Calu3 (cell line): ENCODE results near the gene TUBA4B. TPM values are rescaled to one million over a fixed set of nuclear protein-coding genes. Genes with fewer than 3 reads are reported as not detected.

ENCODE experiments used
- BruUV-seq: library from RNA; stranded (reverse); fragments of 400-500 nt; replicated peaks from 2 replicates; lab custom pipeline; 2021; lab: Mats Ljungman, UMichigan
- CTCF ChIA-PET: fragments of 300-600 bp; sonication (Branson Sonifier 250); formaldehyde crosslinking; loops from one replicate; lab custom pipeline; 2022; ENCODE audit warnings: antibody characterized with exemption; lab: Charles Lee
- DNase-seq: peaks from one replicate; pipeline ENCODE4 v3.0.0; 2022
- H3K27ac Mint-ChIP-seq: one replicate; pipeline ENCODE4 v1.8.0; 2022; ENCODE audit warnings: mixed read lengths; ENCODE audit not compliant: unreplicated experiment
- H3K27me3 Mint-ChIP-seq: one replicate; pipeline ENCODE4 v1.8.0; 2022; ENCODE audit warnings: mixed read lengths; ENCODE audit not compliant: unreplicated experiment
- H3K36me3 Mint-ChIP-seq: one replicate; pipeline ENCODE4 v1.8.0; 2022; ENCODE audit warnings: mild to moderate bottlenecking, moderate library complexity, mixed read lengths; ENCODE audit not compliant: insufficient read depth, unreplicated experiment
- H3K4me1 Mint-ChIP-seq: one replicate; pipeline ENCODE4 v1.8.0; 2022; ENCODE audit warnings: mild to moderate bottlenecking, low read depth, mixed read lengths; ENCODE audit not compliant: unreplicated experiment
- H3K4me3 Mint-ChIP-seq: one replicate; pipeline ENCODE4 v1.8.0; 2022; ENCODE audit warnings: mild to moderate bottlenecking, low read depth, moderate library complexity, mixed read lengths; ENCODE audit not compliant: unreplicated experiment
- H3K9me3 Mint-ChIP-seq: one replicate; pipeline ENCODE4 v1.8.0; 2022; ENCODE audit warnings: low read depth, mixed read lengths; ENCODE audit not compliant: unreplicated experiment
- intact Hi-C: fragments of 100-400 bp; cut with micrococcal nuclease; formaldehyde crosslinking; loops from one replicate; pipeline ENCODE4 v1.10.0; 2022; ENCODE audit not compliant: unreplicated experiment
- total RNA-seq: library from RNA; stranded (reverse); gene quantifications from 2 replicates; pipeline ENCODE4 v1.2.3, GENCODE V29; 2022
- TF ChIP-seq, protein P1 (sequence below): fragments of 200-600 bp; IDR thresholded peaks from one replicate; pipeline ENCODE4 v1.8.0; 2022; ENCODE audit warnings: antibody characterized with exemption; ENCODE audit not compliant: unreplicated experiment

TUBA4B gene
- total RNA-seq, 1 experiment from 2014 or later = not detected

DNA sequence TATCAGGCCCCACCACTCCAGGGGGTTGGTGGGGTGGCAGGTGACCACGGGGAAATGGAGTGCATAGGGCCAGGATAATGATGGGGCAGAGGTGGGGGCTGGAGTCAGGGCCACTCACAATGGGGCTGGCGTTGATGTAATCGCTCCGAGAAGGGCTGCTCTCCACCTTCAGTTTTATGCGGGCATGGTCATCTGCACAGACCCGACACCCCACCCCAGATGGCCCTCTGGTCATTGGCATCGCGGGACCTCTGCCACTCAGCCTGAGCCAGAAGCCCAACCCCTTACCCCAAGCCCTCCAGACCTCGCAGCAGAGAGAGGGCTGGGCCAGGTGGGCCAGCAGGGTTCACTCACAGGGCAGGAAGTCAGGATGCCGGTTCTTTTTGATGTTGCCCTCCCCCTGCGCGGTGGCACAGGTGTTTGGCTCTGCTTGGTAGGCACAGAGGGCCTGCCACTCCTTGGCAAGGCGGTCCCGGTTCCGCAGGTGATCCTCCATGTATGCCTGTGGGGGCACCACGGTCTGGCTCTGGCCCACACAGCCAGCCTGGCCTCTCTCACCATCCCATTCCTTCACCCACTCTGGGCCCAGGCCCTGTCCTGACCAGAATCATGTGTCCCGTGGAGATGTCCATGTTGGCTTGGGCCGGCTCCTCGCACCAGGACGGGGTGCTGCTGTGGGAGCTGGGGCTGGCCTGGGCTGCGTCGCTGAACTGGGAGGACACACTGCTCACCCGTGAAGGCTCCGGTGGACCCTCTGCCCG lies 43.8 kb downstream of the TUBA4B start:
- intact Hi-C loops = loop anchor here (5.0 kb wide), 2 partner anchors 45 to 120 kb away; partner anchors contain the start of genes CNPPD1, RETREG2, TUBA4A and TUBA4B
- BruUV-seq = no TSS peak
- CTCF ChIA-PET = interaction anchor here (2.6 kb wide), 1 partner anchor 19 kb away, joined by 41 read pairs; the partner anchor contains the start of gene DNAJB2
- H3K27ac Mint-ChIP-seq = no peak overlapping the region
- no peaks in the 10 kb centered on the region for H3K4me1 Mint-ChIP-seq
- peaks cover 8% of the 10 kb centered on the region for H3K36me3 Mint-ChIP-seq
- H3K27me3 Mint-ChIP-seq = peaks cover 27% of the 10 kb centered on the region
- TF ChIP-seq, protein P1, sequence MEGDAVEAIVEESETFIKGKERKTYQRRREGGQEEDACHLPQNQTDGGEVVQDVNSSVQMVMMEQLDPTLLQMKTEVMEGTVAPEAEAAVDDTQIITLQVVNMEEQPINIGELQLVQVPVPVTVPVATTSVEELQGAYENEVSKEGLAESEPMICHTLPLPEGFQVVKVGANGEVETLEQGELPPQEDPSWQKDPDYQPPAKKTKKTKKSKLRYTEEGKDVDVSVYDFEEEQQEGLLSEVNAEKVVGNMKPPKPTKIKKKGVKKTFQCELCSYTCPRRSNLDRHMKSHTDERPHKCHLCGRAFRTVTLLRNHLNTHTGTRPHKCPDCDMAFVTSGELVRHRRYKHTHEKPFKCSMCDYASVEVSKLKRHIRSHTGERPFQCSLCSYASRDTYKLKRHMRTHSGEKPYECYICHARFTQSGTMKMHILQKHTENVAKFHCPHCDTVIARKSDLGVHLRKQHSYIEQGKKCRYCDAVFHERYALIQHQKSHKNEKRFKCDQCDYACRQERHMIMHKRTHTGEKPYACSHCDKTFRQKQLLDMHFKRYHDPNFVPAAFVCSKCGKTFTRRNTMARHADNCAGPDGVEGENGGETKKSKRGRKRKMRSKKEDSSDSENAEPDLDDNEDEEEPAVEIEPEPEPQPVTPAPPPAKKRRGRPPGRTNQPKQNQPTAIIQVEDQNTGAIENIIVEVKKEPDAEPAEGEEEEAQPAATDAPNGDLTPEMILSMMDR = no peak
- no peaks in the 10 kb centered on the region for H3K9me3 Mint-ChIP-seq
- H3K4me3 Mint-ChIP-seq = no peak overlapping the region
- no peak for DNase-seq

DNA sequence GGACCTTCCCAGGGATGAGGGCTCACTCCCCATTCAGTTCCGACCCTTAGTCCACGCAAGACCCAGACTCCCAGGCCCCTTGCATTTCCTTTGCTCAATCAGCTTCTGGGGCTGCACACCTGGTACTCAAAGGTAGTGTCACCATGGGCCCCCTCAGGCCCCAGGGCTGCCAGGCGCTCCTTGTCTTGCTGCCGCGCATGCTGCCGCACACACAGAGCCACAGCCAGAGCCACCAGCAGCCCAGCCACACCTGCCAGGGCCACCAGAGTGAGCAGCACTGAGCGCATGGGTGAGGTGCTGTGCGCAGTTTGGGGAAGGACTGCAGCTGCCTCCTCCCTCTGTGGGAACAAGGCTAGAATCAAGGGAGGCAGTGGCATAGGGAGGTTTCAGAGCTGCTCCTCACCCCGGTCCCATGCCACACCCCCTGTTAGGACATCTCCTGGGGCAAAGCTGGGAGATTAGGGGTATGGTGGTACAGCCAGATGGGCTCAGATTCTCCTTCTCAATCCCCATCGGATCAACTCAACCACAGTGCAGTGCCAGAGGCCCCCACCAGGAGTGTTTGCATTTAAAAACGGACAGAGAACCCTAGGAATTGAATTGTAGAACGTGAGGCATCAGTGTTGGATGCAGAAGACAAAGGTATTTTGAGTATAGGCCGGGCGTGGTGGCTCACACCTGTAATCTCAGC lies 44.9 kb downstream of the TUBA4B start:
- TF ChIP-seq, protein P1 = no peak
- no peak for DNase-seq
- H3K27ac Mint-ChIP-seq = no peak overlapping the region
- intact Hi-C loops = loop anchor here (1.0 to 5.0 kb wide), 3 partner anchors 46 to 138 kb away; partner anchors contain the start of genes CNPPD1, NHEJ1, RETREG2 and TUBA4A
- H3K4me1 Mint-ChIP-seq = no peaks in the 10 kb centered on the region
- no TSS peak for BruUV-seq
- H3K4me3 Mint-ChIP-seq = no peak overlapping the region
- CTCF ChIA-PET = no interaction called here
- H3K27me3 Mint-ChIP-seq = peaks cover 38% of the 10 kb centered on the region
- H3K9me3 Mint-ChIP-seq = no peaks in the 10 kb centered on the region
- peaks cover 8% of the 10 kb centered on the region for H3K36me3 Mint-ChIP-seq

DNA sequence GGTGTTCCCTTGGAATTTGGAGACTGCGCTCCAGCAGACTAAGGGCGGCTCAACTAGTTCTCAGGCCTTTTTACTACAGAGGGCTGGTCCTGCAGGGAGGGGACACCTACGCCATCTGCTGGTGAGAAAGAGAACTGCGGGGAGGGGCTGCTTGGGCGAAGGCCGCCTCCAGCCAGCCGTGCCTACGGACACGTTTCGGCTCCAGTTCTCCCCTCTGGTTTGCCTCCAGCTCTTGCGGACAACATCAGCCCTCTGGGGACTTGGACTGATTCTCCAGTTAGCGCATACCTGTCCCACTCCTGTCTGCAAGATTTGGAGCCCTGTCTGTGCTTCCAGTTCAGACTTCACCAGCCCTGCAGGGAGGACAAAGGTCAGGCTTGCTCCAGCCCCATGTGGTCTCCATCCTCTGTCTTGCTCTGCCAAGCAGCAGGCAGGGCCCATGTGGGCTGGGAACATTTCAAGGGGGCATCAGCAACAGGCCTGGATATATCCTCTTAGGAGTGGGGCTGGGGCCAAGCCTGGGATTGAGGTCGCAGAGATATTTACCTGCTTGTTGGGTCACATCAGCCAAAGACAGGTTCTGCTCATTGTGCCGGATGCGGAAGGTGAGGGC lies 45.8 kb downstream of the TUBA4B start:
- TF ChIP-seq, protein P1 = peak; percentile 95
- H3K4me1 Mint-ChIP-seq = no peaks in the 10 kb centered on the region
- BruUV-seq = no TSS peak
- H3K27me3 Mint-ChIP-seq = peaks cover 48% of the 10 kb centered on the region
- intact Hi-C loops = loop anchor here (1.0 to 5.0 kb wide), 3 partner anchors 47 to 139 kb away; partner anchors contain the start of genes CNPPD1, NHEJ1, RETREG2 and TUBA4A
- peaks cover 5% of the 10 kb centered on the region for H3K36me3 Mint-ChIP-seq
- CTCF ChIA-PET = interaction anchor here (0.6 kb wide), 1 partner anchor 76 kb away, joined by 5 read pairs; no protein-coding TSS in a partner anchor
- DNase-seq = peak; percentile 94
- no peak overlapping the region for H3K4me3 Mint-ChIP-seq
- H3K9me3 Mint-ChIP-seq = no peaks in the 10 kb centered on the region
- no peak overlapping the region for H3K27ac Mint-ChIP-seq

DNA sequence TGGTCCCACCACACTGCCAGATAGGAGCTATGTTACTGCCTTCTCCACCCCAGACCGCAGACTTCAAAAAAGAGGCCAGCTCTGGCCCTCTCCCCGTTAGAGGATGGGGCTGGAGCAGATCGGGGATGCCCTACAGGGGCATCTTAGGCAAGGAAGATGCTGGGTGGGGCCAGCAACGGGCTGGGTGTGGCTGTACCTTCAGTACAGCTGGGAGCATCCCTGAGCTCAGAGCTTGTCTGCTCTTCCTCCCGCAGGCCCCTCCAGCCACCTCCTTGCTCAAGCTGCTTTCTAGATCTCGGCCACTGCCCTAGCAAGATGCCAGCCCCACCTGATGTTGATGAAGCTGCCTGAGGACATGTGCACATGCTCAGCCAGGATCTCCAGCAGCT lies 46.3 kb downstream of the TUBA4B start:
- no peak for DNase-seq
- Mint-ChIP-seq H3K36me3 (peaks cover 4% of the 10 kb centered on the region), H3K4me3 (no peak overlapping the region), H3K9me3 (no peaks in the 10 kb centered on the region), H3K4me1 (no peaks in the 10 kb centered on the region), H3K27me3 (peaks cover 53% of the 10 kb centered on the region), H3K27ac (no peak overlapping the region)
- intact Hi-C loops = loop anchor here (5.0 kb wide), 2 partner anchors 47 to 122 kb away; partner anchors contain the start of genes CNPPD1, RETREG2, TUBA4A and TUBA4B
- BruUV-seq = no TSS peak
- TF ChIP-seq, protein P1 = no peak
- CTCF ChIA-PET = interaction anchor here (0.6 kb wide), 1 partner anchor 76 kb away, joined by 5 read pairs; no protein-coding TSS in a partner anchor
